ENCODE measurements around the gene ZNF236.

GRCh38 chr18:76791642-76792041, 30.7 kb upstream of the ZNF236 start:
- TF ChIP-seq CTCF (IDR thresholded peaks at IDR 0.05) (no peak), EZH2phosphoT487 (IDR thresholded peaks at IDR 0.05) (no peak)

Data from neural progenitor cell (in vitro differentiated cells).